Ectodermal cell (in vitro differentiated cells): ENCODE results near the gene MSI2.

ENCODE experiments used
- H3K27ac ChIP-seq: 2 replicates; pipeline ENCODE4 v1.7.0; 2013; ENCODE audit warnings: mild to moderate bottlenecking, low read depth, low read length; ENCODE audit not compliant: insufficient read depth, poor library complexity, severe bottlenecking
- H3K27me3 ChIP-seq: 2 replicates; pipeline ENCODE4 v1.7.0; 2013; ENCODE audit warnings: mild to moderate bottlenecking, low read length; ENCODE audit not compliant: insufficient read depth, control insufficient read depth, poor library complexity, severe bottlenecking
- H3K36me3 ChIP-seq: one replicate; pipeline ENCODE4 v1.7.0; 2013; ENCODE audit warnings: low read length; ENCODE audit not compliant: control insufficient read depth, insufficient read depth
- H3K4me1 ChIP-seq: one replicate; pipeline ENCODE4 v1.7.0; 2013; ENCODE audit warnings: low read length; ENCODE audit not compliant: control insufficient read depth, insufficient read depth
- H3K4me3 ChIP-seq: 2 replicates; pipeline ENCODE4 v1.7.0; 2013; ENCODE audit warnings: low read depth, low read length, control low read depth; ENCODE audit not compliant: insufficient read depth
- H3K9me3 ChIP-seq: 2 replicates; pipeline ENCODE4 v1.7.0; 2013; ENCODE audit warnings: mild to moderate bottlenecking, low read length, moderate library complexity; ENCODE audit not compliant: control insufficient read depth
- WGBS, 2 experiments: methylation state at CpG; one replicate each; pipeline ENCODE4 v1.1.7; 2013; ENCODE audit warnings: missing lambda C conversion rate in 2 of 2; 5-methylcytosine and 5-hydroxymethylcytosine counted together

MSI2 gene

DNA sequence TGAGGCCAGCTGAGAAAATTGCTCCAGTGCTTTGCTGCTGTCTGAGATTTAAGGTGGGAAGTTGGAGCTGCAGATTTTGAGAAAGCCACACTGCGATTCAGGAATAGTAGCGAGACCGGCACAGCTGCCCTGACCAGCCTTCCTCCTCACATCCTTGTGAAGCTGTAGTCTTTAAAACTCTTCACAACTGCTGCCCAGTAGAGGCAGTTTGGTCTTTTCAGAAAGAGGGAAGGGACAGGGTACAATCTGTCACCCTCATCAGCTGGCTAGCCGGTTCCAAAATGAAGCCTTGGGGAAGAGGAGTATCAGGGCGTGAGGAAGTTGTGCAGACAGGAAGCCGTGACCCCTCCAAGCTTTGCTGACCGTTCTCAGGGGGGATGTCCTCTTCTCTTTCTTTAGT is 195.3 kb downstream of the MSI2 start:
- Histone ChIP-seq H3K27ac (no peak overlapping the region), H3K4me1 (peaks cover 9% of the 10 kb centered on the region), H3K36me3 (peaks cover 4% of the 10 kb centered on the region), H3K4me3 (no peak overlapping the region), H3K9me3 (no peaks in the 10 kb centered on the region), H3K27me3 (no peaks in the 10 kb centered on the region)
- 94% methylated on average over 7 of the region's 7 CpGs for WGBS, 2 experiments

- H3K36me3 ChIP-seq, result peaks cover 4% of the 10 kb centered on the region
- no peaks in the 10 kb centered on the region for H3K27me3 ChIP-seq
- 97% methylated on average over 7 of the region's 7 CpGs for WGBS, 2 experiments
Measured at GRCh38 chr17:57453841-57454425, 197.6 kb downstream of the MSI2 start.

DNA sequence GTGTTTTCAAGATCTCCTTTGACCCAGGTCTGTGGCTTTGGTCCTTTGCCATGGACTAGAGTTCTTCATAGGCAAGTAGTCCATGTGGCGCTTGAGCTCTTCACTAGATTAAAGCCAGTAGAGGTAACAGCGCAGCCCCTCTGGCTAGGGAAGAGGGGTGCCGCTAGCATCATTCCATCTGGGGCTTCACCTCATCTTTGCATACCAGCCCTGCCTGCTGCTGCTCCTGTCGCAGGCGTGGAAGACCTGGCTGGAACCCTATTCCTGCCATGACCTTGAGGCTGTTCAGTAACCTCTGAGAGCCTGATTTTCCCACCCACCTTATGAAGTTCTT is 198.4 kb downstream of the MSI2 start:
- no peaks in the 10 kb centered on the region for H3K9me3 ChIP-seq
- WGBS, 2 experiments, result 93 to 94% methylated on average over 5 of the region's 5 CpGs
- peaks cover 17% of the 10 kb centered on the region for H3K4me1 ChIP-seq
- no peaks in the 10 kb centered on the region for H3K27me3 ChIP-seq
- no peak overlapping the region for H3K4me3 ChIP-seq
- peaks cover 4% of the 10 kb centered on the region for H3K36me3 ChIP-seq
- peak overlapping the region; percentile 23 for H3K27ac ChIP-seq

More at GRCh38 chr17:57453841-57454425, 197.6 kb downstream of the MSI2 start:
- Histone ChIP-seq H3K27ac (no peak overlapping the region), H3K4me1 (peaks cover 15% of the 10 kb centered on the region), H3K4me3 (no peak overlapping the region), H3K9me3 (no peaks in the 10 kb centered on the region)

- Histone ChIP-seq H3K27ac (peak overlapping the region; percentile 23), H3K4me3 (no peak overlapping the region), H3K4me1 (peaks cover 17% of the 10 kb centered on the region), H3K9me3 (no peaks in the 10 kb centered on the region), H3K27me3 (no peaks in the 10 kb centered on the region), H3K36me3 (peaks cover 4% of the 10 kb centered on the region)
- WGBS, 2 experiments, result 76 to 81% methylated on average over 25 of the region's 25 CpGs
Measured at GRCh38 chr17:57455063-57455914, 199.0 kb downstream of the MSI2 start.

GRCh38 chr17:57456622-57457021 is 200.3 kb downstream of the MSI2 start:
- Histone ChIP-seq H3K4me1 (peaks cover 17% of the 10 kb centered on the region), H3K4me3 (no peak overlapping the region), H3K9me3 (no peaks in the 10 kb centered on the region), H3K27me3 (no peaks in the 10 kb centered on the region), H3K27ac (no peak overlapping the region), H3K36me3 (peaks cover 4% of the 10 kb centered on the region)
- WGBS, 2 experiments, result 95 to 100% methylated on average over 3 of the region's 3 CpGs

DNA sequence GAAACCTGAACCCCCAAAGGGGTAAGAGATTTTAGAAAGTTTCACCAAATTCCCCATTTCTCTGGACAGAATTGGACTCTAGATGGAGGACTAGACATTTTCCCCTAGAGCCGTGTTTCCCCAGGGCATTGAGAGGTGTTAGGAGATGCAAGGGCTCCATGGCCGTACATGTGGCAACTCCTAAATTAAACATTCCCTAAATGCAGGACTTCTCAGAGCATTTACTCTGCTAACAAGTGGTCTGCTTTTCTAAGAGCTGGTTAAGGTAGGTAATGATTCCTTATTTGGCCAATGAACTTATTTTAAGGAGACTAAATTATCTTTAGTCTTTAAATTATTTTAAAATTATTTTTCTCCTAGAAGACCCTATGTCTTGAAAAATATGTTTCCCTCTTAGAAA is 200.9 kb downstream of the MSI2 start:
- 85 to 94% methylated on average over 2 of the region's 2 CpGs for WGBS, 2 experiments
- no peaks in the 10 kb centered on the region for H3K9me3 ChIP-seq

GRCh38 chr17:57458718-57459285 is 202.5 kb downstream of the MSI2 start:
- Histone ChIP-seq H3K36me3 (no peaks in the 10 kb centered on the region), H3K27ac (no peak overlapping the region), H3K4me1 (peaks cover 30% of the 10 kb centered on the region), H3K4me3 (no peak overlapping the region), H3K9me3 (no peaks in the 10 kb centered on the region), H3K27me3 (no peaks in the 10 kb centered on the region)
- WGBS, 2 experiments, result 88 to 90% methylated on average over 9 of the region's 9 CpGs

More for the DNA sequence above, 200.9 kb downstream of the MSI2 start:
- Histone ChIP-seq H3K27ac (no peak overlapping the region), H3K36me3 (peaks cover 2% of the 10 kb centered on the region), H3K27me3 (no peaks in the 10 kb centered on the region), H3K4me3 (no peak overlapping the region), H3K4me1 (peaks cover 17% of the 10 kb centered on the region)

DNA sequence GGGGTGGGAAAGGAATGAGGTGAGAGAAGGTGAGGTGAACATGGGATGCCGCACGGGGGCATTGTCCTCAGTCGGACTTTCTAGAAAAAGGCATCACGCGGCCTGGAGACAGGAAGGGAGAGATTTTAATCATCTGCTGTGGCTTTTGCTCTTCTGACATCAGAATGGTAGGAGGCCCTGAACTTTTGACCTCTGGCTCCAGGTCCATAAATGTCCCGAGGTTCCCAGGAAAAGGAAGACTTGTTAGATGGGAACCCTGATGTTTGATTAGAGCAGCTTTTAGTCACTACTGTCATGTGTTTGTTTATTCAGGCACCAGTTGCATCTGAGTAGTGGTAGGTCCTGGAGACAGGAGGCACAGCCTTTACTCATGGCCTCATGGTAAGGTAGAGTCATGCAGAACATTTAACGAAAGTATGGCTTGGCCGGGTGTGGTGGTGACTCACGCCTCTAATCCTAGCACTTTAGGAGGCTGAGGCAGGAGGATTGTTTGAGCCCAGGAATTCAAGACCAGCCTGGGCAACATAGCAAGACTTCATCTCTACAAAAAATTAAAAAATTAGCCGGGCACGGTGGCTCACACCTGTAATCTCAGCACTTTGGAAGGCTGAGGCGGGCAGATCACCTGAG is 203.1 kb downstream of the MSI2 start:
- 90 to 92% methylated on average over 12 of the region's 12 CpGs for WGBS, 2 experiments
- Histone ChIP-seq H3K9me3 (no peaks in the 10 kb centered on the region), H3K4me3 (no peak overlapping the region), H3K36me3 (no peaks in the 10 kb centered on the region), H3K4me1 (peaks cover 31% of the 10 kb centered on the region), H3K27ac (no peak overlapping the region), H3K27me3 (no peaks in the 10 kb centered on the region)

- H3K4me1 ChIP-seq, result peaks cover 39% of the 10 kb centered on the region
- no peak overlapping the region for H3K4me3 ChIP-seq
- no peaks in the 10 kb centered on the region for H3K27me3 ChIP-seq
- 90 to 97% methylated on average over 6 of the region's 6 CpGs for WGBS, 2 experiments
- H3K27ac ChIP-seq, result no peak overlapping the region
- H3K36me3 ChIP-seq, result no peaks in the 10 kb centered on the region
- H3K9me3 ChIP-seq, result no peaks in the 10 kb centered on the region
Measured at GRCh38 chr17:57461082-57461481, 204.8 kb downstream of the MSI2 start.

- Histone ChIP-seq H3K27me3 (no peaks in the 10 kb centered on the region), H3K36me3 (no peaks in the 10 kb centered on the region), H3K27ac (no peak overlapping the region), H3K9me3 (no peaks in the 10 kb centered on the region), H3K4me1 (peaks cover 46% of the 10 kb centered on the region), H3K4me3 (no peak overlapping the region)
- 95 to 96% methylated on average over 4 of the region's 4 CpGs for WGBS, 2 experiments
Measured at GRCh38 chr17:57462007-57462579, 205.8 kb downstream of the MSI2 start.
